Epithelial cell of proximal tubule (primary cell): Measurements from ENCODE around the gene EXOC1. TPM values are rescaled to one million over a fixed set of nuclear protein-coding genes. Genes with fewer than 3 reads are reported as not detected.

ENCODE experiments used
- DNase-seq: peaks from one replicate; pipeline ENCODE4 v3.0.0-alpha.2; 2011; ENCODE audit warnings: low read depth
- H3K4me3 ChIP-seq: 2 replicates; pipeline ENCODE4 v1.5.1; 2011; ENCODE audit warnings: low read depth, mild to moderate bottlenecking, low read length
- total RNA-seq: library from RNA; depleted of rRNA; stranded (reverse); fragments of >200 nt; gene quantifications from 2 replicates; pipeline ENCODE4 v1.2.3, GENCODE V29; 2015
- TF ChIP-seq, protein P1 (sequence below): conservative IDR thresholded peaks from 2 replicates; pipeline ENCODE4 v1.5.1; 2012; ENCODE audit warnings: low read depth, mild to moderate bottlenecking, low read length

EXOC1 gene
- total RNA-seq, 1 donor from 2014 or later = 16.8 TPM

DNA sequence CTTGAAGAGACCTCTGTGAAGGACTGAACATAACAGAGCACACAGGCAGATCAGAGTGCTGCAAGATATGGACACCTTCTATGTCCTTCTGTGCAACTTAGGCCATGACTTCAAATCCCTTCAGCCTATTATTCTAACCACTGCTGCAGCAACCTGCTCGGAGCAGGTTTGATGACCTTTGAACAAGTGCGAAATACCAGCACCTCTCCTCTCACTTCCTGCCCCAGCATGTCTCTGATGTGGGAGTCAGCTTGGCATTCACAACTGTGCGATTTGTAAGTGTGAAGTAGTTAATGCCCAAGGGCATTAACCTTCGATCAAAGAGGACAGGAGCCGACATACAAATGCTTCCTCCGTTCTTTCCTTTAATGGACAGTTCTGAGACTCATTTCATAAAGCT lies 1.6 kb upstream of the EXOC1 start:
- no peak overlapping the region for H3K4me3 ChIP-seq
- TF ChIP-seq, protein P1, sequence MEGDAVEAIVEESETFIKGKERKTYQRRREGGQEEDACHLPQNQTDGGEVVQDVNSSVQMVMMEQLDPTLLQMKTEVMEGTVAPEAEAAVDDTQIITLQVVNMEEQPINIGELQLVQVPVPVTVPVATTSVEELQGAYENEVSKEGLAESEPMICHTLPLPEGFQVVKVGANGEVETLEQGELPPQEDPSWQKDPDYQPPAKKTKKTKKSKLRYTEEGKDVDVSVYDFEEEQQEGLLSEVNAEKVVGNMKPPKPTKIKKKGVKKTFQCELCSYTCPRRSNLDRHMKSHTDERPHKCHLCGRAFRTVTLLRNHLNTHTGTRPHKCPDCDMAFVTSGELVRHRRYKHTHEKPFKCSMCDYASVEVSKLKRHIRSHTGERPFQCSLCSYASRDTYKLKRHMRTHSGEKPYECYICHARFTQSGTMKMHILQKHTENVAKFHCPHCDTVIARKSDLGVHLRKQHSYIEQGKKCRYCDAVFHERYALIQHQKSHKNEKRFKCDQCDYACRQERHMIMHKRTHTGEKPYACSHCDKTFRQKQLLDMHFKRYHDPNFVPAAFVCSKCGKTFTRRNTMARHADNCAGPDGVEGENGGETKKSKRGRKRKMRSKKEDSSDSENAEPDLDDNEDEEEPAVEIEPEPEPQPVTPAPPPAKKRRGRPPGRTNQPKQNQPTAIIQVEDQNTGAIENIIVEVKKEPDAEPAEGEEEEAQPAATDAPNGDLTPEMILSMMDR = no peak
- DNase-seq = no peak

DNA sequence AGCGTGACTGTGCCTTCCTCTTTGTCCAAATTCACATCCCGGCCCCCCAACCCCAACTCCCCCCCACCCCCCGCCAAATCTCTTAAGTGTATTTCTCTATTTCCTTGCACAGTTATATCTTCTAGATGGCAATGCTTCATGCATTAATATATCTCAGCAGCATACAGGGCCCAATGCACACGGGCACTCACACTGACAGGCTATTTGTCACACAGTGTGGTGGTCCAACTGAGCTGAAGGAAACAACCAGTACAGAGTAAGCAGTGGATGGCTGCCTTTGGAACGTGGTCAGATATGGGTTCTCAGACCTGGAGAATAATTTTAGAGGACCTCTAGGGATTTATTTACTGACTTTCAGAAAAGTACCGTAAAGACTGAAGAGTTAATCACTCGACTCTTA lies 681 bp downstream of the EXOC1 start:
- H3K4me3 ChIP-seq = peak overlapping the region; percentile 92
- TF ChIP-seq, protein P1 = no peak
- DNase-seq = no peak

GRCh38 chr4:55857586-55857985 lies 4.1 kb downstream of the EXOC1 start:
- TF ChIP-seq, protein P1 = no peak
- H3K4me3 ChIP-seq = no peak overlapping the region

DNA sequence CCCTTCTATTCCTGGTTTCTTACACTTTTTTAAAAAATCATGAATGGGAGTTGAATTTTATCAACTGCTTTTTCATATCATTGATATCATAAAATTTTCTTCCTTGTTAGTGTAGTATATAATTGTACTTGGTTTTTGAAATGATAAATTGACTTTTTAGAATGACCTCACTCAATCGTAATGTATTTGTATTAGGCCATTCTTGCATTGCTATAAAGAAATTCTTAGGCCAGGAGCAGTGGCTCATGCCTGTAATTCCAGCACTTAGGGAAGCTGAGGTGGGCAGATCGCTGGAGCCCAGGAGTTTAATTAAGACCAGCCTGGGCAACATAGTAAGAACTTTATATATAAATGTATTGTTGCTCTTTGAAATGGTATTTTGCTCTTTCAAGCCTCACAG lies 6.3 kb downstream of the EXOC1 start:
- TF ChIP-seq, protein P1 = no peak
- DNase-seq = no peak
- no peak overlapping the region for H3K4me3 ChIP-seq

More at GRCh38 chr4:55857586-55857985, 4.1 kb downstream of the EXOC1 start:
- no peak for DNase-seq

DNA sequence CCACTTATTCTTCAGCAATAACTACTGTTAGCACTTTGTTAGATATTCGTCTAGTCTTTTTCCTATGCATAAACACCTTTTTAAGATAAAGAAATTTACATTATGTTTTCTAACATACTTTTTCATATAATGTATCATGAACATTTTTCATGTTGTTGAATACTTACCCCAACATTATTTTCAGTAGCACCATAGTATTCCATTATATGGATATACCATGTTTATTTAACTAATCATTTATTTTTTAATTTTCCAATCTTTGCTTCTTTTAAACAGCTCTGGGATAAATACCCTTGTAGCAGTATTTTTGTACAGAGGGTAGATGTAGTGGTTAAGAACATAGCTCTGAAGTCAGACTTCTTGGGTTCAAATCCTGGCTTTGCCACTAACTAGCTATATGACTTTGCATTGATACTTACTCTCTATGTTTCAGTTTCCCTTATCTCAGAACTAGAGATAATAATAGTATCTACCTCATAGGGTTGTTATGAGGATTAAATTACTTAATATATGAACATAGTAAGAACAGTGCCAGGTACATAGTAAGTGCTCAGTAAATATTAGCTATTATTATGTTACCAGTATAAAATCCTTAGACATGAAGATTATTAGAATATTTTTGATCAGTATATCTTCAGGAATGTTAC lies 11.3 kb downstream of the EXOC1 start:
- TF ChIP-seq, protein P1 = no peak
- DNase-seq = no peak
- H3K4me3 ChIP-seq = no peak overlapping the region

DNA sequence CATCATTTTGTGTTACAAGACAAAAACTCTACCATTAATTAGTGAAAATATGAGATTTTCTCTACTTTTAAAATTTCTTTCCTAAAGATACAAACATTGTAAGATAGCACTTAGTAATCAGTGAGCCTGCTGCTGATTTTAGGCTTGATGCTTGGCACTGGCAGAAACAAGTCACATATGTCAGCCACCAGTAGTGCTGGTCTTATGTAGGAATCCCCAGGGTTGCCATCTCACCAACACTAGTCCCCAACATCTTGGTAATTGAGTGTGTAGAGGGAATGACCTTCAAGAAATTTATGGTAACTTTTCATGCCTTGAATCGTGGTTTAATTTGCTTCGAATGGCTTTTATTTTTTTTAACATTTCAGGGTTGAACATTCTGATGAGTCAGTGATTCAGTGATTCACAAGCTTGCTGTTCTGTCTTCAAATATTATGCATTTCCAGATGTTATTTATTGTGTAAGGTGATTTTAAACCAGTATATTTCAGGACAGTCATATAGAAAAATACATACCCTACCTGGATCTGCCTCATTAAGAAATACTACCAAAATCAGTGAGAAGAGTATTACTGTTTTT lies 11.9 kb downstream of the EXOC1 start:
- H3K4me3 ChIP-seq = no peak overlapping the region
- TF ChIP-seq, protein P1 = no peak
- no peak for DNase-seq
